ENCODE measurements around the gene PARVG.

GRCh38 chr22:44151676-44152075 lies 29.0 kb upstream of the PARVG start:
- TF ChIP-seq CTCF (IDR thresholded peaks at IDR 0.05), result no peak
- TF ChIP-seq POLR2AphosphoS5 (IDR thresholded peaks at IDR 0.05), result no peak

Measured in breast epithelium (tissue), 3 donors.